Measurements from ENCODE around the gene CD81.

GRCh38 chr11:2446590-2447252, 69.6 kb downstream of the CD81 start:
- no peak for TF ChIP-seq CTCF (IDR thresholded peaks at IDR 0.05)
- peak in 1 of 4 donors; percentile 7 for TF ChIP-seq POLR2A (IDR thresholded peaks at IDR 0.05)
